ENCODE measurements around the gene VPS50.

Gene VPS50

GRCh38 chr7:93231259-93231658 is 907 bp upstream of the VPS50 start:
- TF ChIP-seq EZH2phosphoT487 (IDR thresholded peaks at IDR 0.05; ENCODE audit: low read length) (no peak), EZH2 (optimal IDR thresholded peaks at IDR 0.05; ENCODE audit: low read depth, low read length) (no peak), CTCF (IDR thresholded peaks at IDR 0.05; ENCODE audit: low read length) (no peak)
- peak overlapping the region; percentile 76; the same call in 1 of the 2 replicates for H3K27ac ChIP-seq (ENCODE audit: low read length)
- peak overlapping the region; percentile 57 for H3K9ac ChIP-seq (ENCODE audit: low read length)
- peak overlapping the region; percentile 67 for H3K4me3 ChIP-seq (ENCODE audit: low read length)
- H4K20me1 ChIP-seq (ENCODE audit: insufficient read depth, low read length) = no peaks in the 10 kb centered on the region
- H3K9me3 ChIP-seq (replicated peaks; ENCODE audit: insufficient read depth, low read length) = no peaks in the 10 kb centered on the region
- no peaks in the 10 kb centered on the region for H3K9me2 ChIP-seq (replicated peaks; ENCODE audit: insufficient read depth, low read length)
- H3K36me3 ChIP-seq (replicated peaks; ENCODE audit: insufficient read depth, low read length) = no peaks in the 10 kb centered on the region
- H3K27me3 ChIP-seq (replicated peaks; ENCODE audit: insufficient read depth, low read length) = no peaks in the 10 kb centered on the region
- peak overlapping the region; percentile 69 for H2AFZ ChIP-seq (ENCODE audit: low read length)
- peaks cover 2% of the 10 kb centered on the region; the same call in 1 of the 2 replicates for H3K4me1 ChIP-seq (ENCODE audit: low read length)
- peaks cover 40% of the 10 kb centered on the region for H3K79me2 ChIP-seq (ENCODE audit: low read length)
- DNase-seq = peak; percentile 7
- H3F3A ChIP-seq (ENCODE audit: insufficient read depth, low read length) = peaks cover 12% of the 10 kb centered on the region; the same call in 1 of the 2 replicates
- H3K4me2 ChIP-seq (ENCODE audit: low read depth, low read length) = peak overlapping the region; percentile 72

GRCh38 chr7:93232673-93233018 is 480 bp downstream of the VPS50 start:
- H3K27me3 ChIP-seq (replicated peaks; ENCODE audit: insufficient read depth, low read length) = no peaks in the 10 kb centered on the region
- H3K27ac ChIP-seq (ENCODE audit: low read length) = no peak overlapping the region
- H3F3A ChIP-seq (ENCODE audit: insufficient read depth, low read length) = peaks cover 12% of the 10 kb centered on the region; the same call in 1 of the 2 replicates
- TF ChIP-seq EZH2phosphoT487 (IDR thresholded peaks at IDR 0.05; ENCODE audit: low read length) (no peak), EZH2 (optimal IDR thresholded peaks at IDR 0.05; ENCODE audit: low read depth, low read length) (no peak), CTCF (IDR thresholded peaks at IDR 0.05; ENCODE audit: low read length) (no peak)
- no peak for DNase-seq
- H4K20me1 ChIP-seq (ENCODE audit: insufficient read depth, low read length) = no peaks in the 10 kb centered on the region
- H2AFZ ChIP-seq (ENCODE audit: low read length) = peak overlapping the region; percentile 65
- H3K9me2 ChIP-seq (replicated peaks; ENCODE audit: insufficient read depth, low read length) = no peaks in the 10 kb centered on the region
- peaks cover 2% of the 10 kb centered on the region; the same call in 1 of the 2 replicates for H3K4me1 ChIP-seq (ENCODE audit: low read length)
- peak overlapping the region; percentile 51; the same call in 1 of the 2 replicates for H3K9ac ChIP-seq (ENCODE audit: low read length)
- H3K9me3 ChIP-seq (replicated peaks; ENCODE audit: insufficient read depth, low read length) = no peaks in the 10 kb centered on the region
- H3K4me3 ChIP-seq (ENCODE audit: low read length) = peak overlapping the region; percentile 67
- H3K79me2 ChIP-seq (ENCODE audit: low read length) = peaks cover 51% of the 10 kb centered on the region
- H3K4me2 ChIP-seq (ENCODE audit: low read depth, low read length) = peak overlapping the region; percentile 77
- no peaks in the 10 kb centered on the region for H3K36me3 ChIP-seq (replicated peaks; ENCODE audit: insufficient read depth, low read length)

- peaks cover 72% of the 10 kb centered on the region for H3K79me2 ChIP-seq (ENCODE audit: low read length)
- peaks cover 12% of the 10 kb centered on the region; the same call in 1 of the 2 replicates for H3F3A ChIP-seq (ENCODE audit: insufficient read depth, low read length)
- no peak overlapping the region for H3K27ac ChIP-seq (ENCODE audit: low read length)
- H3K4me1 ChIP-seq (ENCODE audit: low read length) = no peaks in the 10 kb centered on the region
- H3K9me2 ChIP-seq (replicated peaks; ENCODE audit: insufficient read depth, low read length) = no peaks in the 10 kb centered on the region
- no peak overlapping the region for H3K4me2 ChIP-seq (ENCODE audit: low read depth, low read length)
- no peaks in the 10 kb centered on the region for H4K20me1 ChIP-seq (ENCODE audit: insufficient read depth, low read length)
- H3K9ac ChIP-seq (ENCODE audit: low read length) = no peak overlapping the region
- H3K27me3 ChIP-seq (replicated peaks; ENCODE audit: insufficient read depth, low read length) = no peaks in the 10 kb centered on the region
- H3K9me3 ChIP-seq (replicated peaks; ENCODE audit: insufficient read depth, low read length) = no peaks in the 10 kb centered on the region
- H2AFZ ChIP-seq (ENCODE audit: low read length) = no peak overlapping the region
- TF ChIP-seq EZH2phosphoT487 (IDR thresholded peaks at IDR 0.05; ENCODE audit: low read length) (no peak), CTCF (IDR thresholded peaks at IDR 0.05; ENCODE audit: low read length) (no peak), EZH2 (optimal IDR thresholded peaks at IDR 0.05; ENCODE audit: low read depth, low read length) (no peak)
- no peaks in the 10 kb centered on the region for H3K36me3 ChIP-seq (replicated peaks; ENCODE audit: insufficient read depth, low read length)
- no peak overlapping the region for H3K4me3 ChIP-seq (ENCODE audit: low read length)
- DNase-seq = no peak
These were observed 3.4 kb downstream of the VPS50 start for GRCh38 chr7:93235541-93235940.

All from MM.1S (cell line).